DOHH2 (cell line): ENCODE measurements around the gene DOCK4.

Experiments
- H3F3A ChIP-seq: fragments of 200-600 bp; sonication (generic), shearing (Covaris generic); 2 replicates; pipeline ENCODE4 v1.6.0; 2016; ENCODE audit warnings: antibody characterized with exemption, mild to moderate bottlenecking; ENCODE audit not compliant: control insufficient read depth, insufficient read depth
- H3K27ac ChIP-seq: fragments of 200-600 bp; sonication (generic); 2 replicates; pipeline ENCODE4 v1.5.1; 2014; ENCODE audit warnings: low read depth, mild to moderate bottlenecking, low read length, moderate library complexity
- H3K27me3 ChIP-seq: fragments of 200-600 bp; sonication (generic); 2 replicates; pipeline ENCODE4 v1.6.1; 2014; ENCODE audit warnings: mild to moderate bottlenecking, low read length, mixed read lengths; ENCODE audit not compliant: control insufficient read depth
- H3K36me3 ChIP-seq: fragments of 200-600 bp; sonication (generic); 2 replicates; pipeline ENCODE4 v1.6.1; 2014; ENCODE audit warnings: mild to moderate bottlenecking, low read length, moderate library complexity, mixed read lengths; ENCODE audit not compliant: control insufficient read depth
- H3K4me1 ChIP-seq: fragments of 200-600 bp; sonication (generic); 2 replicates; pipeline ENCODE4 v1.6.1; 2014; ENCODE audit warnings: mild to moderate bottlenecking, low read length, mixed read lengths; ENCODE audit not compliant: control insufficient read depth
- H3K4me2 ChIP-seq: fragments of 200-600 bp; sonication (generic); 2 replicates; pipeline ENCODE4 v1.6.0; 2014; ENCODE audit warnings: mild to moderate bottlenecking, low read length, moderate library complexity
- H3K4me3 ChIP-seq: fragments of 200-600 bp; sonication (generic); 2 replicates; pipeline ENCODE4 v1.5.1; 2014; ENCODE audit warnings: mild to moderate bottlenecking, low read length, mixed read lengths
- H3K79me2 ChIP-seq: fragments of 200-600 bp; sonication (generic); 2 replicates; pipeline ENCODE4 v1.6.1; 2014; ENCODE audit warnings: mild to moderate bottlenecking, low read length, mixed read lengths; ENCODE audit not compliant: control insufficient read depth
- H3K9me2 ChIP-seq: fragments of 200-600 bp; sonication (generic); replicated peaks from 2 replicates; pipeline ENCODE4 v1.6.1; 2014; ENCODE audit warnings: mild to moderate bottlenecking, low read length, mixed read lengths; ENCODE audit not compliant: control insufficient read depth
- H3K9me3 ChIP-seq: fragments of 200-600 bp; sonication (generic); 2 replicates; pipeline ENCODE4 v1.6.1; 2014; ENCODE audit warnings: antibody characterized with exemption, low read length, mixed read lengths; ENCODE audit not compliant: control insufficient read depth, insufficient read depth
- H4K20me1 ChIP-seq: fragments of 200-600 bp; sonication (generic); 2 replicates; pipeline ENCODE4 v1.6.0; 2014; ENCODE audit warnings: low read depth, mild to moderate bottlenecking, antibody characterized with exemption, low read length, moderate library complexity; ENCODE audit not compliant: control insufficient read depth, insufficient read depth
- EZH2phosphoT487 ChIP-seq: fragments of 200-600 bp; sonication (generic); IDR thresholded peaks from 2 replicates; pipeline ENCODE4 v1.6.1; 2017; ENCODE audit warnings: borderline replicate concordance, mild to moderate bottlenecking, antibody characterized with exemption, low read length, moderate library complexity, mixed read lengths
- TF ChIP-seq, protein P1 (sequence below): fragments of 200-600 bp; sonication (generic); IDR thresholded peaks from one replicate; pipeline ENCODE4 v1.5.1; 2014; ENCODE audit warnings: antibody characterized with exemption, mild to moderate bottlenecking, low read depth, low read length; ENCODE audit not compliant: poor library complexity, severe bottlenecking

DOCK4 gene

DNA sequence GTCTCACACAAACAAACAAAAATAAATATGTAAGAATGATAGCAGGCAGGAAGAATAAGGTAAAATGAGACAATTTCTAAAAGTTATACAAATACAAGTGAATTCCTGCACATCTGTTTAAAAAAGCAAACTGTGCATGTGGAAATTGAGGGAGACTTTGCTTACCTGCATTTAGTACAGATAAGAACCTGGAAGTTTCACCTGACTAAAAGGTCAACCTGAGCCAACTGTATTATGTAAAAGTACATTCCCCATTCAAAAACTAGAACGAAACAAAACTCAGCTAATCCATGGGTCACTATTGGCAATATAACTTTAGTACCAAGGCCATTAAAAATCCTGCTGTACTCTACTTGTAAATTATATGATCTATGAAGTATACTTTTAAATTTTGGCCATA, 127.1 kb downstream of the DOCK4 start:
- H3K27me3 ChIP-seq, result 0 out of 2 replicates have a peak, but pooled peaks cover 3% of the 10 kb centered on the region
- H3K4me1 ChIP-seq, result peaks cover 13% of the 10 kb centered on the region
- no peak overlapping the region for H3K4me3 ChIP-seq
- no peaks in the 10 kb centered on the region for H3K9me3 ChIP-seq
- no peaks in the 10 kb centered on the region for H3K9me2 ChIP-seq
- TF ChIP-seq, protein P1, sequence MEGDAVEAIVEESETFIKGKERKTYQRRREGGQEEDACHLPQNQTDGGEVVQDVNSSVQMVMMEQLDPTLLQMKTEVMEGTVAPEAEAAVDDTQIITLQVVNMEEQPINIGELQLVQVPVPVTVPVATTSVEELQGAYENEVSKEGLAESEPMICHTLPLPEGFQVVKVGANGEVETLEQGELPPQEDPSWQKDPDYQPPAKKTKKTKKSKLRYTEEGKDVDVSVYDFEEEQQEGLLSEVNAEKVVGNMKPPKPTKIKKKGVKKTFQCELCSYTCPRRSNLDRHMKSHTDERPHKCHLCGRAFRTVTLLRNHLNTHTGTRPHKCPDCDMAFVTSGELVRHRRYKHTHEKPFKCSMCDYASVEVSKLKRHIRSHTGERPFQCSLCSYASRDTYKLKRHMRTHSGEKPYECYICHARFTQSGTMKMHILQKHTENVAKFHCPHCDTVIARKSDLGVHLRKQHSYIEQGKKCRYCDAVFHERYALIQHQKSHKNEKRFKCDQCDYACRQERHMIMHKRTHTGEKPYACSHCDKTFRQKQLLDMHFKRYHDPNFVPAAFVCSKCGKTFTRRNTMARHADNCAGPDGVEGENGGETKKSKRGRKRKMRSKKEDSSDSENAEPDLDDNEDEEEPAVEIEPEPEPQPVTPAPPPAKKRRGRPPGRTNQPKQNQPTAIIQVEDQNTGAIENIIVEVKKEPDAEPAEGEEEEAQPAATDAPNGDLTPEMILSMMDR, result no peak
- no peak for TF ChIP-seq EZH2phosphoT487
- H3F3A ChIP-seq, result no peaks in the 10 kb centered on the region
- H3K4me2 ChIP-seq, result no peak overlapping the region
- no peaks in the 10 kb centered on the region for H3K79me2 ChIP-seq
- no peaks in the 10 kb centered on the region for H3K36me3 ChIP-seq
- no peak overlapping the region for H3K27ac ChIP-seq
- no peaks in the 10 kb centered on the region for H4K20me1 ChIP-seq

DNA sequence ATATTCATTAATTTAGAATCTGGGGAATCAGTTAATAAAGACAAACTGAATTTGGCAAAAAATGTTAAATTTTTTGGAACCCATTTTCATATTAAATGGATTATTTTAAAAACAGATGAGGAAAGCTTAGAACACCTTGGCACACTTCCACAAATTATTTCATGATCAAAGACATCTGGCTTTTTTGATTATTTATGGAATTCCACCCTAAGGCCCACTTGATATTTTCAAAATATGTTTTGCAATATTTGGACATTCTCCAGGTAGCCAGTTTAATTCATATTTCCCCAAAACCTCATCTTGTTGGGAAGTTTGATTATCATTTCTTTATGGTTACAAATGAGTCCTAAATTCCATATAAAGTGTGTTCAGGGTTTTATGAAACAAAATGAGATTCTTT, 129.9 kb downstream of the DOCK4 start:
- H3K4me2 ChIP-seq, result no peak overlapping the region
- H3K9me3 ChIP-seq, result no peaks in the 10 kb centered on the region
- no peaks in the 10 kb centered on the region for H3K9me2 ChIP-seq
- H3K79me2 ChIP-seq, result no peaks in the 10 kb centered on the region
- TF ChIP-seq EZH2phosphoT487, result no peak
- no peaks in the 10 kb centered on the region for H4K20me1 ChIP-seq
- H3K27me3 ChIP-seq, result 0 out of 2 replicates have a peak, but pooled peaks cover 3% of the 10 kb centered on the region
- H3K4me1 ChIP-seq, result peaks cover 12% of the 10 kb centered on the region
- no peak overlapping the region for H3K27ac ChIP-seq
- H3F3A ChIP-seq, result no peaks in the 10 kb centered on the region
- no peak overlapping the region for H3K4me3 ChIP-seq
- no peaks in the 10 kb centered on the region for H3K36me3 ChIP-seq

DNA sequence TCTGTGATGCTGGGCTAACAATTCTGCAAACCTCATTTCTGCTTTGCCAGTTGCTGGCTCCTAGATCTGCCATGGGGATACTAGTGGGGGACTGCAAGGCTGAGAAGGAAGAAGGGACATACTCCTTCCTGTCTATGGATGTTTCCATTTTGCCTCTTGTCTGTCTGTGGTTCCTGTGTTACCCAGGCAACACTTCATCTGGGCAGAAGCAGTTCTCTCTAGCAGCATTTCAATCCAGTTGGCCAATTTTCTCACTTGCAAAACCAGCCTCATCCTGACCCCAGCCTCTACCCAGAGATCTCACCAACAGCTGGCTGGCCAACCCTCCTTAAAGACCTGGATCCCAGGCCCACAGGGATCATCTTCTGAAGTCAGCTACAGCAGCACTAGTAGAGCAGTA, 131.7 kb downstream of the DOCK4 start:
- H3K27me3 ChIP-seq, result no peaks in the 10 kb centered on the region
- no peak overlapping the region for H3K4me2 ChIP-seq
- no peaks in the 10 kb centered on the region for H4K20me1 ChIP-seq
- no peaks in the 10 kb centered on the region for H3K79me2 ChIP-seq
- no peaks in the 10 kb centered on the region for H3K36me3 ChIP-seq
- no peaks in the 10 kb centered on the region for H3K4me1 ChIP-seq
- no peaks in the 10 kb centered on the region for H3K9me2 ChIP-seq
- H3K9me3 ChIP-seq, result no peaks in the 10 kb centered on the region
- no peak overlapping the region for H3K27ac ChIP-seq
- H3K4me3 ChIP-seq, result no peak overlapping the region
- TF ChIP-seq, protein P1, result no peak
- TF ChIP-seq EZH2phosphoT487, result no peak
- H3F3A ChIP-seq, result no peaks in the 10 kb centered on the region

DNA sequence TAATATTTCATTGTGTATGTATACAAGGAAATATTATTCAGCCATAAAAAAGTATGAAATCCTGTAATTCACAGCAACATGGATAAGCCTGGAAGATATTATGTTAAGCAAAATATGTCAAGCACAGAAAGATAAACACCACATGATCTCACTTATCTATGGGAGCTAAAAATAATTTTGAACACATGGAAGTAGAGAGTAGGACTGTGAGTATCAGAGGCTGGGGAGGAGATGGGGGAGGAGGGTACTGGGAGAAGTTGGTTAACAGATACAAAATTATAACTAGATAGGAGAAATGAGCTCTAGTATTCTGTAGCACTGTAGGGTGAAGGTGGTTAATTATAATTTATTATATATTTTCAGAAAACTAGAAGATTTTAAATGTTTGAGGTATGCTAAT, 132.7 kb downstream of the DOCK4 start:
- Histone ChIP-seq H3K4me3 (no peak overlapping the region), H3K9me3 (no peaks in the 10 kb centered on the region), H3K27ac (no peak overlapping the region), H3K9me2 (no peaks in the 10 kb centered on the region), H3K27me3 (no peaks in the 10 kb centered on the region), H3F3A (no peaks in the 10 kb centered on the region), H3K4me1 (no peaks in the 10 kb centered on the region), H3K4me2 (no peak overlapping the region), H3K79me2 (no peaks in the 10 kb centered on the region), H4K20me1 (no peaks in the 10 kb centered on the region), H3K36me3 (no peaks in the 10 kb centered on the region)
- TF ChIP-seq, protein P1, result no peak
- TF ChIP-seq EZH2phosphoT487, result no peak
